Stomach (tissue), 9 donors: ENCODE results near the gene ANGEL2. TPM values are rescaled to one million over a fixed set of nuclear protein-coding genes. Genes with fewer than 3 reads are reported as not detected.

Experiments used
- DNase-seq, 2 donors: peaks; one replicate each; pipeline versions ENCODE4 v3.0.0 to v3.0.0-alpha.2; 2013 to 2019
- H3K27ac ChIP-seq, 5 donors: fragments of 200-600 bp in 4 of 5; sonication (generic) in 4 of 5; one replicate each; pipeline ENCODE4 v1.5.1; 2013 to 2019; ENCODE audit warnings: mild to moderate bottlenecking in 1 of 5, moderate library complexity in 1 of 5
- H3K27me3 ChIP-seq, 3 donors: fragments of 200-600 bp; sonication (generic); one replicate each; pipeline ENCODE4 v1.5.1; 2017 to 2019; ENCODE audit warnings: mixed run types in 1 of 3
- H3K36me3 ChIP-seq, 4 donors: fragments of 200-600 bp; sonication (generic); 1 replicate in 3 of 4; 2 replicates in 1 of 4; pipeline ENCODE4 v1.5.1; 2016 to 2019
- H3K4me1 ChIP-seq, 4 donors: fragments of 200-600 bp; sonication (generic); one replicate each; pipeline ENCODE4 v1.5.1; 2016 to 2019
- H3K4me3 ChIP-seq, 4 donors: fragments of 200-600 bp; sonication (generic) in 3 of 4; one replicate each; pipeline ENCODE4 v1.5.1; 2016 to 2019; ENCODE audit warnings: mild to moderate bottlenecking in 1 of 4
- H3K9me3 ChIP-seq, 4 donors: fragments of 200-600 bp; sonication (generic); one replicate each; pipeline ENCODE4 v1.5.1; 2016 to 2019
- CTCF ChIP-seq, 7 experiments: fragments of 450-650 bp in 4 of 7; fragments of 200-600 bp in 3 of 7; sonication (generic) in 3 of 7; IDR thresholded peaks; one replicate each; pipeline ENCODE4 v1.5.1; 2016 to 2019; ENCODE audit warnings: antibody characterized with exemption in 7 of 7, control low read depth in 2 of 7, mild to moderate bottlenecking in 1 of 7
- EP300 ChIP-seq: sonication (generic); formaldehyde crosslinking; IDR thresholded peaks from one replicate; pipeline ENCODE4 v1.6.1; 2017; ENCODE audit warnings: antibody characterized with exemption
- POLR2A ChIP-seq, 4 donors: fragments of 450-650 bp; IDR thresholded peaks; one replicate each; pipeline ENCODE4 v1.6.1; 2016; ENCODE audit warnings: antibody characterized with exemption in 4 of 4, control low read depth in 2 of 4, mild to moderate bottlenecking in 1 of 4, moderate library complexity in 1 of 4
- POLR2AphosphoS5 ChIP-seq, 3 donors: sonication (generic); formaldehyde crosslinking; IDR thresholded peaks; one replicate each; pipeline ENCODE4 v1.6.1; 2016; ENCODE audit warnings: antibody characterized with exemption in 3 of 3
- WGBS, 5 donors: extraction: QIAGEN DNeasy Blood & Tissue Kit in 3 of 5; methylation state at CpG; one replicate each; pipeline versions ENCODE4 v1.1.5 to v1.1.7; 2013 to 2018; 5-methylcytosine and 5-hydroxymethylcytosine counted together
- intact Hi-C: fragments of 100-400 bp; cut with DNase I; formaldehyde crosslinking; loops from one replicate; pipeline ENCODE4 v1.15.1; 2023; ENCODE audit warnings: low total_unique reads
- polyA plus RNA-seq, 3 donors: library from polyadenylated mRNA; stranded (reverse); fragments of 200-250 nt; gene quantifications; one replicate each; pipeline ENCODE4 v1.2.3, GENCODE V29; 2013
- total RNA-seq, 5 donors: library from RNA; depleted of rRNA; stranded (reverse); fragments of >200 nt; gene quantifications; one replicate each; pipeline versions ENCODE4 v1.1.0 to v1.2.3, GENCODE V29; 2014 to 2016
- donor health status: healthy with polysubstance abuse.
- donor health status: Bipolar disorder and iron deficiency.
- donor health status: healthy.

Gene ANGEL2
- total and polyA plus RNA-seq, 8 donors, result 3.2 to 107 (median 20.1) TPM

GRCh38 chr1:213055767-213056166 lies 40.1 kb upstream of the ANGEL2 start:
- WGBS, 5 donors, result 77 to 87% (median 80%) methylated on average over 3 of the region's 3 CpGs
- Histone ChIP-seq H3K9me3 (no peaks in the 10 kb centered on the region), H3K36me3 (no peaks in the 10 kb centered on the region), H3K4me3 (no peak overlapping the region), H3K4me1 (peaks cover 11 to 27% (median 18%) of the 10 kb centered on the region in 4 donors), H3K27ac (no peak overlapping the region), H3K27me3 (no peaks in the 10 kb centered on the region)
- TF ChIP-seq POLR2A (IDR thresholded peaks at IDR 0.05) (no peak), EP300 (no peak)
- DNase-seq, result no peak
- intact Hi-C loops, result no loop called here

- TF ChIP-seq POLR2A (IDR thresholded peaks at IDR 0.05), result no peak
- no peak for TF ChIP-seq POLR2AphosphoS5 (IDR thresholded peaks at IDR 0.05)
- no peak for TF ChIP-seq CTCF (IDR thresholded peaks at IDR 0.05)
- TF ChIP-seq EP300, result no peak
Observed at GRCh38 chr1:213054733-213055591, 39.3 kb upstream of the ANGEL2 start.

GRCh38 chr1:213054142-213054541 lies 38.5 kb upstream of the ANGEL2 start:
- TF ChIP-seq CTCF (IDR thresholded peaks at IDR 0.05) (no peak), POLR2AphosphoS5 (IDR thresholded peaks at IDR 0.05) (no peak), POLR2A (IDR thresholded peaks at IDR 0.05) (no peak), EP300 (no peak)
- no peaks in the 10 kb centered on the region for H3K9me3 ChIP-seq
- no peaks in the 10 kb centered on the region for H3K36me3 ChIP-seq
- no peaks in the 10 kb centered on the region for H3K27me3 ChIP-seq
- DNase-seq, result no peak
- no peak overlapping the region for H3K4me3 ChIP-seq
- no peak overlapping the region for H3K27ac ChIP-seq
- WGBS, 5 donors, result 73 to 87% (median 84%) methylated on average over 2 of the region's 2 CpGs
- intact Hi-C loops, result no loop called here
- H3K4me1 ChIP-seq, result peaks cover 11 to 33% (median 24%) of the 10 kb centered on the region in 4 donors

More at GRCh38 chr1:213054733-213055591, 39.3 kb upstream of the ANGEL2 start:
- intact Hi-C loops, result no loop called here
- no peaks in the 10 kb centered on the region for H3K9me3 ChIP-seq
- DNase-seq, result no peak
- H3K27ac ChIP-seq, result no peak overlapping the region
- H3K4me3 ChIP-seq, result no peak overlapping the region
- peaks cover 11 to 33% (median 24%) of the 10 kb centered on the region in 4 donors for H3K4me1 ChIP-seq
- H3K27me3 ChIP-seq, result no peaks in the 10 kb centered on the region
- H3K36me3 ChIP-seq, result no peaks in the 10 kb centered on the region

GRCh38 chr1:213053455-213053854 lies 37.8 kb upstream of the ANGEL2 start:
- Histone ChIP-seq H3K27me3 (peaks cover 0 to 2% (median 0%) of the 10 kb centered on the region in 3 donors), H3K9me3 (no peaks in the 10 kb centered on the region), H3K36me3 (no peaks in the 10 kb centered on the region), H3K27ac (no peak overlapping the region), H3K4me3 (no peak overlapping the region), H3K4me1 (peaks cover 11 to 33% (median 24%) of the 10 kb centered on the region in 4 donors)
- no peak for DNase-seq
- TF ChIP-seq POLR2AphosphoS5 (IDR thresholded peaks at IDR 0.05) (no peak), EP300 (no peak), CTCF (IDR thresholded peaks at IDR 0.05) (no peak)
- intact Hi-C loops, result no loop called here

- intact Hi-C loops, result no loop called here
Observed at GRCh38 chr1:213051881-213052202, 36.2 kb upstream of the ANGEL2 start.

More at GRCh38 chr1:213051881-213052202, 36.2 kb upstream of the ANGEL2 start:
- Histone ChIP-seq H3K27ac (peak overlapping the region in 3 of 5 donors; percentile 83 to 85 (median 84)), H3K9me3 (no peaks in the 10 kb centered on the region), H3K4me1 (peaks cover 11 to 33% (median 24%) of the 10 kb centered on the region in 4 donors), H3K27me3 (peaks cover 0 to 12% (median 0%) of the 10 kb centered on the region in 3 donors), H3K4me3 (peak overlapping the region; percentile 87 to 95 (median 91)), H3K36me3 (no peaks in the 10 kb centered on the region)
- WGBS, 5 donors, result 10 to 24% (median 16%) methylated on average over 2 of the region's 2 CpGs
- no peak for DNase-seq
- TF ChIP-seq EP300 (no peak), CTCF (IDR thresholded peaks at IDR 0.05) (no peak), POLR2AphosphoS5 (IDR thresholded peaks at IDR 0.05) (no peak), POLR2A (IDR thresholded peaks at IDR 0.05) (no peak)
